ENCODE results near the gene C1orf56.

GRCh38 chr1:151026460-151026859, 21.1 kb upstream of the C1orf56 start:
- TF ChIP-seq, protein P1, sequence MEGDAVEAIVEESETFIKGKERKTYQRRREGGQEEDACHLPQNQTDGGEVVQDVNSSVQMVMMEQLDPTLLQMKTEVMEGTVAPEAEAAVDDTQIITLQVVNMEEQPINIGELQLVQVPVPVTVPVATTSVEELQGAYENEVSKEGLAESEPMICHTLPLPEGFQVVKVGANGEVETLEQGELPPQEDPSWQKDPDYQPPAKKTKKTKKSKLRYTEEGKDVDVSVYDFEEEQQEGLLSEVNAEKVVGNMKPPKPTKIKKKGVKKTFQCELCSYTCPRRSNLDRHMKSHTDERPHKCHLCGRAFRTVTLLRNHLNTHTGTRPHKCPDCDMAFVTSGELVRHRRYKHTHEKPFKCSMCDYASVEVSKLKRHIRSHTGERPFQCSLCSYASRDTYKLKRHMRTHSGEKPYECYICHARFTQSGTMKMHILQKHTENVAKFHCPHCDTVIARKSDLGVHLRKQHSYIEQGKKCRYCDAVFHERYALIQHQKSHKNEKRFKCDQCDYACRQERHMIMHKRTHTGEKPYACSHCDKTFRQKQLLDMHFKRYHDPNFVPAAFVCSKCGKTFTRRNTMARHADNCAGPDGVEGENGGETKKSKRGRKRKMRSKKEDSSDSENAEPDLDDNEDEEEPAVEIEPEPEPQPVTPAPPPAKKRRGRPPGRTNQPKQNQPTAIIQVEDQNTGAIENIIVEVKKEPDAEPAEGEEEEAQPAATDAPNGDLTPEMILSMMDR (conservative IDR thresholded peaks at IDR 0.05), result no peak
- no peak for TF ChIP-seq ZFX (IDR thresholded peaks at IDR 0.05)

Measured in C4-2B (cell line).